NT2/D1 (cell line): ENCODE results near the gene MCM3.

ENCODE experiments used
- SUZ12 ChIP-seq: IDR thresholded peaks from 2 replicates; pipeline ENCODE4 v1.6.1; 2011; ENCODE audit not compliant: insufficient read length, insufficient read depth; ENCODE audit errors: extremely low read depth
- YY1 ChIP-seq: IDR thresholded peaks from 2 replicates; pipeline ENCODE4 v1.6.1; 2011; ENCODE audit not compliant: insufficient read length, insufficient read depth

GRCh38 chr6:52330470-52330869 lies 45.9 kb upstream of the MCM3 start:
- TF ChIP-seq SUZ12, result no peak
- TF ChIP-seq YY1, result no peak
